Measurements from ENCODE around the gene FBXW12.
"Not testable (repeated sequence)": the region's sequence is repeated elsewhere in the genome, so short reads cannot be mapped to it uniquely, and the experiment has no call there.

FBXW12 gene

DNA sequence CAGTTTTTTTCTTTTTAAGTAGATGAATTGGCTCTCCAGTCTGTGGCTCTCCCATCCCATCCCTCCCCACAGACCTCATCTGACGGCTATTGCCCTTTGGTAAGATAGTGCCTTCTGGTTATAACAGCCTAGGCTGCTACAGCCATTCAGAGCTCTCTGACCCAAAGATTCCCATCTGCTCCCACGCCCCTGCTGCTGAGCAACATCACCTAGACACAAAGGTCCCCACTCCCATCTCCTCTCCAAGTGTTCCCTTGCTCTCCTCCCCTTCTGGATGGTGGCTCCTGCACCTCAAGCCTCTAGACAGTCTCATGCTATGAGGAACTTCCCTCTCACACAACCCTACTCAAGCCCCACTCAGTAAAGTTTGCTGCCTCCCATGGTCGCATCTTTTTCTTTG, 23.7 kb downstream of the FBXW12 start:
- H3K27me3 ChIP-seq (ENCODE audit: control insufficient read depth, insufficient read depth, low read length), result no peaks in the 10 kb centered on the region
- H3K4me1 ChIP-seq (ENCODE audit: control insufficient read depth, insufficient read depth, low read length), result no peaks in the 10 kb centered on the region
- no peak overlapping the region for H3K27ac ChIP-seq (ENCODE audit: low read depth, low read length)
- no peak overlapping the region for H3K9ac ChIP-seq (ENCODE audit: low read length)
- no peaks in the 10 kb centered on the region for H3K36me3 ChIP-seq (ENCODE audit: control insufficient read depth, insufficient read depth, low read length)
- H3K4me3 ChIP-seq (ENCODE audit: low read length), result no peak overlapping the region

- H3K4me1 ChIP-seq (ENCODE audit: control insufficient read depth, insufficient read depth, low read length), result peaks cover 15% of the 10 kb centered on the region
- H3K4me3 ChIP-seq (ENCODE audit: low read length), result no peak overlapping the region
- no peaks in the 10 kb centered on the region for H3K27me3 ChIP-seq (ENCODE audit: control insufficient read depth, insufficient read depth, low read length)
- no peak overlapping the region for H3K27ac ChIP-seq (ENCODE audit: low read depth, low read length)
- no peak overlapping the region for H3K9ac ChIP-seq (ENCODE audit: low read length)
- no peaks in the 10 kb centered on the region for H3K36me3 ChIP-seq (ENCODE audit: control insufficient read depth, insufficient read depth, low read length)
Observed at GRCh38 chr3:48397767-48398681, 26.0 kb downstream of the FBXW12 start.

GRCh38 chr3:48398701-48399386, 26.8 kb downstream of the FBXW12 start:
- no peak overlapping the region for H3K27ac ChIP-seq (ENCODE audit: low read depth, low read length)
- H3K9ac ChIP-seq (ENCODE audit: low read length), result no peak overlapping the region
- no peak overlapping the region for H3K4me3 ChIP-seq (ENCODE audit: low read length)
- H3K27me3 ChIP-seq (ENCODE audit: control insufficient read depth, insufficient read depth, low read length), result no peaks in the 10 kb centered on the region
- peaks cover 15% of the 10 kb centered on the region for H3K4me1 ChIP-seq (ENCODE audit: control insufficient read depth, insufficient read depth, low read length)
- peaks cover 2% of the 10 kb centered on the region for H3K36me3 ChIP-seq (ENCODE audit: control insufficient read depth, insufficient read depth, low read length)

DNA sequence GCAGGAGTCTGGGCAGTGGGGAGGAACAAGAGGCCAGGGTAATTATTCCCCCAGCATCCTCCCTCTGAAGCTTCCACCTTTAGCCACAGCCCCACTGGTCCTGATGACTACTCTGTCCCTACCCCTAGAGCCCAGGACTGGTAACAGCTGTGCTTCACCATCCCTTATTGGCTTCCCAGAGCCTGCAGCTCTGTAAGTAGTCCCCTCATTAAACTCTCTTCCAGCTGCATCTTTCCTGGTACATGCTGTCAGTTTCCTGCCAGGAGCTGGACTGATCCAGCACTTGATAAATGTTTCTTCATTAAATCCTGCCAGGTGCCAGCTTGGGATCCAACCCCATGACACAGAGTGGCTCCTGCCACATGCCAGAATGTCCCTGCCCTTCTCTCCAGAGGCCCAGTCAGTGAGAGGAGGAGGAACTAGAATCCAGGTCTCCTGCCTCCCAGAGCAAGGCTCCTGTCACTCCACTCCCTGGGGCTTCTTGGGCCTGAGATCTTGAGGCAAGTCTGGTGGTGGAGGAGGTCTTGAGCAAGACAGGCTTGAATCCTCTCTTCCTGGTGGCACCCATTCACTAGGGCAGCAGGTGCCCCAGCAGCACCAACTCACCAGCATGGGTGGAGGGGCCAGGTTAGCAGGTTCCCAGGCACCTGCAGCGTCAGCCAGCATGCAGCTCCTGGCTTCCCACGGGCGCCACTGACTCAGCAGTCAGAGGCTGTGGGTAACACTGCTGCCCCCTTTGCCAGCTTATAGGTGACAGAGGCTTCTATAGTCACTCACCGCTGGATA, 27.6 kb downstream of the FBXW12 start:
- Histone ChIP-seq H3K36me3 (ENCODE audit: control insufficient read depth, insufficient read depth, low read length) (peaks cover 4% of the 10 kb centered on the region), H3K9ac (ENCODE audit: low read length) (no peak overlapping the region), H3K4me1 (ENCODE audit: control insufficient read depth, insufficient read depth, low read length) (peaks cover 15% of the 10 kb centered on the region), H3K4me3 (ENCODE audit: low read length) (no peak overlapping the region), H3K27ac (ENCODE audit: low read depth, low read length) (no peak overlapping the region), H3K27me3 (ENCODE audit: control insufficient read depth, insufficient read depth, low read length) (no peaks in the 10 kb centered on the region)

- peak overlapping the region; percentile 87 for H3K27ac ChIP-seq (ENCODE audit: low read depth, low read length)
Observed at GRCh38 chr3:48400824-48401433, 28.9 kb downstream of the FBXW12 start.

DNA sequence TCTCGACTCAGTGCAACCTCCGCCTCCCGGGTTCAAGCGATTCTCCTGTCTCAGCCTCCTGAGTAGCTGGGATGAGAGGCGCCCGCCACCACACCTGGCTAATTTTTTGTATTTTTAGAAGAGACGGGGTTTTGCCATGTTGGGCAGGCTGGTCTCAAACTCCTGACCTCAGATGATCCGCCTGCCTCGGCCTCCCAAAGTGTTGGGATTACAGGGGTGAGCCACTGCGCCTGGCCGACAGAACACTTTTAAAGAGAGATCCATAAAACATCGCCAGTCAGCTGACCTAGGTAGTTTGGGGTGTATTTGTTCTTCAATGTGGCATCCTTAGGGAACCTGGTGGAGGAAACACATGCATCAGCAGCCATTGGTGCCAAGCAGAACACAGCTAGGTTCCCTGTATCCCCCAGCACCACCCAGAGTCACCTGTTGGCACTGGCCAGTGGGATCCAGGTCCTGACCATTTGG, 29.4 kb downstream of the FBXW12 start:
- peaks cover 10% of the 10 kb centered on the region for H3K36me3 ChIP-seq (ENCODE audit: control insufficient read depth, insufficient read depth, low read length)
- H3K4me1 ChIP-seq (ENCODE audit: control insufficient read depth, insufficient read depth, low read length), result peaks cover 15% of the 10 kb centered on the region
- H3K27ac ChIP-seq (ENCODE audit: low read depth, low read length), result peak overlapping the region; percentile 87
- H3K27me3 ChIP-seq (ENCODE audit: control insufficient read depth, insufficient read depth, low read length); H3K9ac ChIP-seq (ENCODE audit: low read length); H3K4me3 ChIP-seq (ENCODE audit: low read length): not testable (repeated sequence)

More at GRCh38 chr3:48400824-48401433, 28.9 kb downstream of the FBXW12 start:
- Histone ChIP-seq H3K9ac (ENCODE audit: low read length) (no peak overlapping the region), H3K36me3 (ENCODE audit: control insufficient read depth, insufficient read depth, low read length) (peaks cover 8% of the 10 kb centered on the region), H3K4me3 (ENCODE audit: low read length) (no peak overlapping the region), H3K27me3 (ENCODE audit: control insufficient read depth, insufficient read depth, low read length) (no peaks in the 10 kb centered on the region), H3K4me1 (ENCODE audit: control insufficient read depth, insufficient read depth, low read length) (peaks cover 15% of the 10 kb centered on the region)

GRCh38 chr3:48402281-48402732, 30.3 kb downstream of the FBXW12 start:
- peak overlapping the region; percentile 87 for H3K27ac ChIP-seq (ENCODE audit: low read depth, low read length)
- H3K4me1 ChIP-seq (ENCODE audit: control insufficient read depth, insufficient read depth, low read length), result peaks cover 15% of the 10 kb centered on the region
- H3K36me3 ChIP-seq (ENCODE audit: control insufficient read depth, insufficient read depth, low read length), result peaks cover 10% of the 10 kb centered on the region
- H3K27me3 ChIP-seq (ENCODE audit: control insufficient read depth, insufficient read depth, low read length), result no peaks in the 10 kb centered on the region
- H3K9ac ChIP-seq (ENCODE audit: low read length), result no peak overlapping the region
- peak overlapping the region; percentile 1 for H3K4me3 ChIP-seq (ENCODE audit: low read length)

DNA sequence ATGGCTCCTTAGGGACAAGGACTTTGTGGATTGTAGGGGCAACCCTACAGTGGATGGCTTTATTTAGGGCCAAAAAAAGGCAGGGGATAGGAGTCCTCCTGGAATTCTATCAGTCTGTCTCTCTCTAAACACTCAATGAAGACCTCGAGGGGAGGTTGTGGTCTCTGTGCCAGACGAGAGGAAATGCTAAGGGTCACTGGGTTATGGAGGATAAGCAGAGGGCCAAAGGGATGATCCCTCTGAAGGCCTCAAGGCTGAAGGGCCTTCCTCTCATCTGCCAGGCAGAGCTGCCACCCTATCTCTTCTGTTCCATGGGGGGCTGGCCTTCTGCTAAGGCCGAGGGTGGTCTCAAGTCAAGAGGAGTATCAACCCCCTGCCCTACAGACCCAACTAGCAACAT, 30.9 kb downstream of the FBXW12 start:
- H3K36me3 ChIP-seq (ENCODE audit: control insufficient read depth, insufficient read depth, low read length), result peaks cover 10% of the 10 kb centered on the region

DNA sequence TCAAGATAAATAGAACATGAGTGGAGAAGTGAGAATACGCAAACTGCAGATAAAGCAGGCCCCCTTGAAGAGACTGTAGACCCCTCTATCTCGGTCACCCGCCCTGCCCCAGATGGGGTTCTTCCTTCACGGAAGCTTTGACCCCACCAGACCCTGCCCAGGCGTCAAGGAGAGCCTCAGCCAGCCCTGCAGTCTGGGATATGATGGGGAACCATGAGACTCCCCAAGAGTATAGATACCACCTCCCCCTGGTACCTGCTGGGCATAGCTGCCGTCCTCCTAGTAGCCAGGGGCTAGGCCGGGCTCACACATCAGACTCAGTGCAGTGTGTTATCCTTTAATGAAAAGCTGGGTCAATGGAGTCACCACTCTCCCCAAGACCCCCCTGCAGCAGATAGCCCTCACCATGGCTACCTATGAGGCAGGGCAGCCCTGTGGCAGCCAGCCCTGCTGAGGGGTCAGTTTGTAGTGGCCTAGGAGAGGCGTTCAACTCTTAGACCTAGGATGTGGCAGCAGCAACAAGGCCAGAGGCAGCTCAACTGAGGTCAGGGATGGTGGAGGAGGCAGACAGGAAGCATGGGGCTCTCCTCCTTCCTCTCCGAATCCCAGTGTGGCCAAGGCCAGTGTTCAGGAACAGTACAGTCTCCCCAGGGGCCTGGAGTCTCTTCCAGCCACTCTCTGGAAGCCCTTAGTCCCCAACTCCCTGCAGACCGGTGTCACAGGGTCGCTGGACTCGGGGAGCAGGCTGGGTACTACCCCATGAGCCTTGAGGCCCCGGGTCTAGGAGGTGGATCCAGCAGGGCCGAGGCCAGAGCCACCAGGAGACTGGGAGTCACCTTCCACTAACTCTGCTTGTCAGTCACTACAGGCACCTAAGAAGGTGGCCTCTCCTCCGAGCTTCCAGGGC, 31.8 kb downstream of the FBXW12 start:
- Histone ChIP-seq H3K9ac (ENCODE audit: low read length) (no peak overlapping the region), H3K27ac (ENCODE audit: low read depth, low read length) (peak overlapping the region; percentile 87), H3K4me1 (ENCODE audit: control insufficient read depth, insufficient read depth, low read length) (peaks cover 15% of the 10 kb centered on the region), H3K36me3 (ENCODE audit: control insufficient read depth, insufficient read depth, low read length) (peaks cover 12% of the 10 kb centered on the region), H3K27me3 (ENCODE audit: control insufficient read depth, insufficient read depth, low read length) (no peaks in the 10 kb centered on the region), H3K4me3 (ENCODE audit: low read length) (no peak overlapping the region)

More for the DNA sequence above, 30.9 kb downstream of the FBXW12 start:
- H3K9ac ChIP-seq (ENCODE audit: low read length), result peak overlapping the region; percentile 6
- H3K4me3 ChIP-seq (ENCODE audit: low read length), result peak overlapping the region; percentile 1
- no peaks in the 10 kb centered on the region for H3K27me3 ChIP-seq (ENCODE audit: control insufficient read depth, insufficient read depth, low read length)
- peaks cover 15% of the 10 kb centered on the region for H3K4me1 ChIP-seq (ENCODE audit: control insufficient read depth, insufficient read depth, low read length)
- H3K27ac ChIP-seq (ENCODE audit: low read depth, low read length), result peak overlapping the region; percentile 87

DNA sequence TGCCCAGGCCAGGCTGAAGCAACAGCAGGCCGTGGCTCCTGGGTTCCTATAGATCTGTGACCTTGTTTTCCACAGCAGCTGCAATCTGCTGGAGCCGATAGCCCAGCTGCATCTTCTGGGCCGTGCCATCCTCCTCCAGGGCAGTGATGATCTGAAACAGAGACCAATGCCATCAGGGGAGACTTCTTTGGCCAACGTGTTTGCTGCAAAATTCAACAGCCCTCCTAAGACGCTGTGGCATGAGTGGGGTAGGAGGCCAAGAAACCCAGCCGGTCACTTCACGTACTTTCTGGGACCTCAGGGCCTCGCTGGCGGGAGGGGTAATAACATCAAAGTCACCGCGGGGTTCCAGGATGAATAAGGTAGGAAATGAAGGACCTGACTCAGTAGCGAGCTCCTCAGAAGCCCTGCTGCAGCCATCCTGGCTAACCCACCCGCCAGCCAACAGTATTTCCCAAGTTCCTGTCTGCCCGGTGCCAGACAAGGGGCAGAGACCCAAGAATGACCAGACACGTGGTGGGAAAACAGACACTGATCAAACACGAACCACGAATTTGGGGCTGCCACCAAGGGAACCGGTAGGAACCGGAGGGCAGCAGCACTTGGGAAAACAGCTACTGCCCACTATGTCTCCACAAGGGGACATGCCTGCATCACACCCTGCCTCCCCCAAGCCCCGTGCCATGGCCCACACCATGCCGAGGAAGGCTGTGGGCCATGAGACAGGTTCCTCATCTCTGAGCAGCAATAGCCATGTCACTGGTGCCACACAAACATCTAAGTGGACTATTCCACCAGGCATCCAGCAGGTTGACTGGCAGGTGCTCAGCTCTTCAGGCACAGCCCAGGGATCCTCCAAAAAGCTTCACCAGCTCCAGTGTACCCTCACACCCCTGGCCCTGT, 32.7 kb downstream of the FBXW12 start:
- Histone ChIP-seq H3K36me3 (ENCODE audit: control insufficient read depth, insufficient read depth, low read length) (peaks cover 15% of the 10 kb centered on the region), H3K4me3 (ENCODE audit: low read length) (no peak overlapping the region), H3K4me1 (ENCODE audit: control insufficient read depth, insufficient read depth, low read length) (peaks cover 15% of the 10 kb centered on the region), H3K27ac (ENCODE audit: low read depth, low read length) (no peak overlapping the region), H3K9ac (ENCODE audit: low read length) (no peak overlapping the region), H3K27me3 (ENCODE audit: control insufficient read depth, insufficient read depth, low read length) (no peaks in the 10 kb centered on the region)
